Stimulated activated CD4-positive, alpha-beta T cell treated with anti-CD3 and anti-CD28 coated beads, Interleukin-15, amount 100 ng/mL, for 1 hour (primary cell): ENCODE results near the gene SYK.
"Not testable (repeated sequence)": the region's sequence is repeated elsewhere in the genome, so short reads cannot be mapped to it uniquely, and the experiment has no call there.

Experiments
- DNase-seq, 2 donors: peaks; one replicate each; pipeline ENCODE4 v3.0.0-alpha.2; 2020; ENCODE audit warnings: low read depth in 1 of 2, low spot score in 1 of 2

SYK gene

GRCh38 chr9:90795084-90795483 lies 6.5 kb upstream of the SYK start:
- no peak for DNase-seq

GRCh38 chr9:90795871-90796317 lies 5.7 kb upstream of the SYK start:
- DNase-seq: no peak

GRCh38 chr9:90799271-90799852 lies 2.3 kb upstream of the SYK start:
- no peak for DNase-seq

GRCh38 chr9:90801973-90802322 lies 329 bp downstream of the SYK start:
- no peak for DNase-seq

GRCh38 chr9:90802386-90802985 lies 867 bp downstream of the SYK start:
- DNase-seq: no peak

- DNase-seq: no peak
Observed at GRCh38 chr9:90803860-90804593, 2.4 kb downstream of the SYK start.

- DNase-seq: no peak
Observed at GRCh38 chr9:90805006-90805996, 3.7 kb downstream of the SYK start.

GRCh38 chr9:90807006-90807405 lies 5.4 kb downstream of the SYK start:
- DNase-seq: no peak

- no peak for DNase-seq
Observed at GRCh38 chr9:90808398-90808797, 6.8 kb downstream of the SYK start.

GRCh38 chr9:90808890-90809685 lies 7.5 kb downstream of the SYK start:
- DNase-seq: no peak

- DNase-seq: no peak
Observed at GRCh38 chr9:90810691-90811090, 9.1 kb downstream of the SYK start.

GRCh38 chr9:90813046-90813445 lies 11.4 kb downstream of the SYK start:
- DNase-seq: no peak

- no peak for DNase-seq
Observed at GRCh38 chr9:90813523-90813922, 11.9 kb downstream of the SYK start.

GRCh38 chr9:90814355-90814754 lies 12.7 kb downstream of the SYK start:
- DNase-seq: no peak

GRCh38 chr9:90815183-90815943 lies 13.7 kb downstream of the SYK start:
- DNase-seq: no peak

GRCh38 chr9:90815944-90816357 lies 14.3 kb downstream of the SYK start:
- DNase-seq: no peak

- DNase-seq: no peak
Observed at GRCh38 chr9:90816690-90817089, 15.1 kb downstream of the SYK start.

- no peak for DNase-seq
Observed at GRCh38 chr9:90818279-90818678, 16.7 kb downstream of the SYK start.

- DNase-seq: not testable (repeated sequence)
Observed at GRCh38 chr9:90820406-90820805, 18.8 kb downstream of the SYK start.

- DNase-seq: not testable (repeated sequence)
Observed at GRCh38 chr9:90821236-90821635, 19.6 kb downstream of the SYK start.
